CD4-positive, alpha-beta memory T cell (primary cell): ENCODE measurements around the gene GSK3B. TPM values are rescaled to one million over a fixed set of nuclear protein-coding genes. Genes with fewer than 3 reads are reported as not detected.
"Not testable (repeated sequence)": the region's sequence is repeated elsewhere in the genome, so short reads cannot be mapped to it uniquely, and the experiment has no call there.

Source experiments
- CTCF ChIA-PET: fragments of 350-600 bp; sonication (Branson Sonifier 250); formaldehyde crosslinking; loops from one replicate; lab custom pipeline; 2021; ENCODE audit warnings: inconsistent platforms; ENCODE audit not compliant: partially characterized antibody; lab: Charles Lee
- POLR2A ChIA-PET: fragments of 350-600 bp; sonication (Branson Sonifier 250); formaldehyde crosslinking; loops from one replicate; lab custom pipeline; 2021; ENCODE audit not compliant: partially characterized antibody; lab: Charles Lee
- DNase-seq, 5 donors: peaks; one replicate each; pipeline versions ENCODE4 v3.0.0 to v3.0.0-alpha.2; 2020 to 2022; ENCODE audit warnings: mixed read lengths in 1 of 5
- H3K27ac ChIP-seq: one replicate; pipeline ENCODE4 v1.7.0; 2013; ENCODE audit warnings: low read depth, low read length
- H3K27me3 ChIP-seq: 2 replicates; pipeline ENCODE4 v1.7.0; 2013; ENCODE audit warnings: mild to moderate bottlenecking, low read length, moderate library complexity; ENCODE audit not compliant: insufficient read depth
- H3K36me3 ChIP-seq: 2 replicates; pipeline ENCODE4 v1.7.0; 2013; ENCODE audit warnings: mild to moderate bottlenecking, low read length, moderate library complexity; ENCODE audit not compliant: insufficient read depth
- H3K4me1 ChIP-seq: 2 replicates; pipeline ENCODE4 v1.7.0; 2013; ENCODE audit warnings: mild to moderate bottlenecking, low read length, moderate library complexity; ENCODE audit not compliant: insufficient read depth
- H3K4me3 ChIP-seq, 2 donors: one replicate each; pipeline ENCODE4 v1.7.0; 2013; ENCODE audit warnings: low read length in 2 of 2, mild to moderate bottlenecking in 1 of 2
- H3K9me3 ChIP-seq, 2 donors: one replicate each; pipeline ENCODE4 v1.7.0; 2013; ENCODE audit warnings: low read length in 2 of 2, control low read depth in 1 of 2; ENCODE audit not compliant: control insufficient read depth in 1 of 2
- H3K27ac Mint-ChIP-seq, 7 donors: one replicate each; pipeline ENCODE4 v1.8.0; 2020 to 2021; ENCODE audit warnings: mixed read lengths in 7 of 7, mild to moderate bottlenecking in 6 of 7, inconsistent platforms in 3 of 7, moderate library complexity in 3 of 7
- H3K27me3 Mint-ChIP-seq, 2 donors: one replicate each; pipeline ENCODE4 v1.8.0; 2020 to 2021; ENCODE audit warnings: mixed read lengths in 2 of 2
- H3K36me3 Mint-ChIP-seq, 2 donors: one replicate each; pipeline ENCODE4 v1.8.0; 2020 to 2021; ENCODE audit warnings: mixed read lengths in 2 of 2, inconsistent platforms in 1 of 2, mild to moderate bottlenecking in 1 of 2
- H3K4me1 Mint-ChIP-seq, 4 donors: one replicate each; pipeline ENCODE4 v1.8.0; 2020 to 2021; ENCODE audit warnings: mixed read lengths in 4 of 4, mild to moderate bottlenecking in 1 of 4
- H3K4me3 Mint-ChIP-seq, 8 donors: one replicate each; pipeline ENCODE4 v1.8.0; 2020 to 2021; ENCODE audit warnings: mixed read lengths in 8 of 8, mild to moderate bottlenecking in 7 of 8, moderate library complexity in 6 of 8, inconsistent platforms in 3 of 8
- H3K9me3 Mint-ChIP-seq, 8 donors: one replicate each; pipeline ENCODE4 v1.8.0; 2020 to 2021; ENCODE audit warnings: mixed read lengths in 8 of 8, mild to moderate bottlenecking in 5 of 8, inconsistent platforms in 3 of 8, moderate library complexity in 1 of 8
- intact Hi-C: fragments of 100-400 bp; cut with micrococcal nuclease; formaldehyde crosslinking; loops from one replicate; pipeline ENCODE4 v1.15.1; 2023
- polyA plus RNA-seq, 2 donors: library from polyadenylated mRNA; unstranded; fragments of 300-500 nt; fragmentation: Illumina TruSeq; gene quantifications; one replicate each; pipeline ENCODE4 v1.2.3, GENCODE V29; 2021
- total RNA-seq, 2 experiments: library from RNA; stranded (reverse); gene quantifications; one replicate each; pipeline ENCODE4 v1.2.3, GENCODE V29; 2021

Gene GSK3B
- total and polyA plus RNA-seq, 4 experiments from 2014 or later = 10.4 to 35.0 (median 25.5) TPM

- Mint-ChIP-seq H3K4me1 (peaks cover 39 to 66% (median 42%) of the 10 kb centered on the region in 4 donors), H3K27me3 (no peaks in the 10 kb centered on the region), H3K27ac (no peak overlapping the region), H3K36me3 (peaks cover 13 to 26% of the 10 kb centered on the region in 2 donors), H3K4me3 (peak overlapping the region in 1 of 8 donors; percentile 8), H3K9me3 (peaks cover 0 to 3% (median 0%) of the 10 kb centered on the region in 8 donors)
- POLR2A ChIA-PET = no interaction called here
- Histone ChIP-seq H3K36me3 (no peaks in the 10 kb centered on the region), H3K27ac (no peak overlapping the region), H3K4me1 (peaks cover 41% of the 10 kb centered on the region), H3K9me3 (no peaks in the 10 kb centered on the region), H3K4me3 (no peak overlapping the region), H3K27me3 (no peaks in the 10 kb centered on the region)
- intact Hi-C loops = no loop called here
- DNase-seq = no peak
- CTCF ChIA-PET = no interaction called here
These were observed 31.8 kb downstream of the GSK3B start for GRCh38 chr3:120062474-120062873.

GRCh38 chr3:120059081-120059864, 35.0 kb downstream of the GSK3B start:
- Mint-ChIP-seq H3K27me3 (no peaks in the 10 kb centered on the region), H3K9me3 (peaks cover 0 to 7% (median 3%) of the 10 kb centered on the region in 8 donors), H3K27ac (peak overlapping the region in 3 of 7 donors; percentile 7 to 20 (median 14)), H3K36me3 (peaks cover 5 to 13% of the 10 kb centered on the region in 2 donors), H3K4me1 (peaks cover 35 to 55% (median 46%) of the 10 kb centered on the region in 4 donors), H3K4me3 (peak overlapping the region in 3 of 8 donors; percentile 16 to 52 (median 47))
- Histone ChIP-seq H3K27me3 (no peaks in the 10 kb centered on the region), H3K9me3 (no peaks in the 10 kb centered on the region), H3K27ac (no peak overlapping the region), H3K4me3 (no peak overlapping the region), H3K36me3 (no peaks in the 10 kb centered on the region), H3K4me1 (peaks cover 30% of the 10 kb centered on the region)
- POLR2A ChIA-PET = interaction anchor here (1.0 kb wide), 2 partner anchors 11 to 36 kb away, joined by 3 read pairs; no protein-coding TSS in a partner anchor
- CTCF ChIA-PET = interaction anchor here (0.9 kb wide), 1 partner anchor 9 kb away, joined by 3 read pairs; no protein-coding TSS in a partner anchor
- intact Hi-C loops = no loop called here
- no peak for DNase-seq

GRCh38 chr3:120057626-120058025, 36.6 kb downstream of the GSK3B start:
- intact Hi-C loops = no loop called here
- CTCF ChIA-PET = no interaction called here
- H3K36me3 ChIP-seq = no peaks in the 10 kb centered on the region
- no peaks in the 10 kb centered on the region for H3K27me3 ChIP-seq
- peaks cover 0 to 12% (median 5%) of the 10 kb centered on the region in 8 donors for H3K9me3 Mint-ChIP-seq
- H3K27me3 Mint-ChIP-seq = no peaks in the 10 kb centered on the region
- peak overlapping the region in 1 of 7 donors; percentile 87 for H3K27ac Mint-ChIP-seq
- DNase-seq = no peak
- H3K9me3 ChIP-seq = no peaks in the 10 kb centered on the region
- no peak overlapping the region for H3K4me3 ChIP-seq
- peaks cover 35% of the 10 kb centered on the region for H3K4me1 ChIP-seq
- H3K4me3 Mint-ChIP-seq = peak overlapping the region in 2 of 8 donors; percentile 5 to 24
- peaks cover 45 to 70% (median 56%) of the 10 kb centered on the region in 4 donors for H3K4me1 Mint-ChIP-seq
- peaks cover 5 to 19% of the 10 kb centered on the region in 2 donors for H3K36me3 Mint-ChIP-seq
- POLR2A ChIA-PET = no interaction called here
- H3K27ac ChIP-seq = no peak overlapping the region

DNA sequence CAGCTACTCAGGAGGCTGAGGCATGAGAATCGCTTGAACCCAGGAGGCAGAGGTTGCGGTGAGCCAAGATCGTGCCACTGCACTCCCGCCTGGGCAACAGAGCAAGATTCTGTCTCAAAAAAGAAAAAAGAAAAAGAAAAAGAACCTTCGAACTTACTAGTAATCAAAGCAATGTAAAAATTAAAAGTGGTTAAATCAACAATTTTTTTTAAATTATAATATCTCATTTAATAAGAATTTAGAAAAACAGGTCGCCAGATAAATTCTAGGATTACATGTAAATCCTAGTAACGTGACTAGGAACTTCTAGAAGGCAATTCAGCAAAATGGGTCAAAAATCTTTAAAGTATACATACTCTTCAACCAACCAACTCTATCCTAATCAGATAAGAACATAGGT, 37.2 kb downstream of the GSK3B start:
- peaks cover 48 to 70% (median 59%) of the 10 kb centered on the region in 4 donors for H3K4me1 Mint-ChIP-seq
- H3K27ac Mint-ChIP-seq = no peak overlapping the region
- H3K4me1 ChIP-seq = peaks cover 39% of the 10 kb centered on the region
- no peaks in the 10 kb centered on the region for H3K9me3 ChIP-seq
- no peak for DNase-seq
- no peak overlapping the region for H3K4me3 Mint-ChIP-seq
- POLR2A ChIA-PET = no interaction called here
- H3K27ac ChIP-seq = no peak overlapping the region
- CTCF ChIA-PET = no interaction called here
- H3K27me3 Mint-ChIP-seq = no peaks in the 10 kb centered on the region
- H3K27me3 ChIP-seq = no peaks in the 10 kb centered on the region
- H3K36me3 ChIP-seq = no peaks in the 10 kb centered on the region
- peaks cover 0 to 12% (median 5%) of the 10 kb centered on the region in 8 donors for H3K9me3 Mint-ChIP-seq
- intact Hi-C loops = no loop called here
- H3K36me3 Mint-ChIP-seq = peaks cover 5 to 19% of the 10 kb centered on the region in 2 donors
- H3K4me3 ChIP-seq = no peak overlapping the region

- DNase-seq, H3K27me3 ChIP-seq, H3K4me3 ChIP-seq, H3K9me3 ChIP-seq, H3K27ac ChIP-seq, H3K36me3 ChIP-seq, H3K27ac Mint-ChIP-seq, H3K27me3 Mint-ChIP-seq: not testable (repeated sequence)
- ChIA-PET POLR2A (interaction anchor here (1.3 to 1.8 kb wide), 2 partner anchors 40 to 42 kb away, joined by 5 to 6 read pairs; partner anchors contain the start of gene GSK3B), CTCF (interaction anchor here (1.5 kb wide), 1 partner anchor 93 kb away, joined by 4 read pairs; no protein-coding TSS in a partner anchor)
- Mint-ChIP-seq H3K9me3 (peaks cover 0 to 12% (median 5%) of the 10 kb centered on the region in 8 donors), H3K36me3 (peaks cover 5 to 19% of the 10 kb centered on the region in 2 donors), H3K4me3 (peak overlapping the region in 2 of 8 donors; percentile 6 to 35), H3K4me1 (peaks cover 57 to 82% (median 67%) of the 10 kb centered on the region in 4 donors)
- intact Hi-C loops = loop anchor here (5.0 kb wide), 1 partner anchor 36 kb away; no protein-coding TSS in a partner anchor
- H3K4me1 ChIP-seq = peaks cover 50% of the 10 kb centered on the region
These were observed 40.6 kb downstream of the GSK3B start for GRCh38 chr3:120053647-120054046.

- Mint-ChIP-seq H3K27me3 (no peaks in the 10 kb centered on the region), H3K36me3 (peaks cover 5 to 23% of the 10 kb centered on the region in 2 donors), H3K27ac (peak overlapping the region in 5 of 7 donors; percentile 0 to 73 (median 30)), H3K4me3 (peak overlapping the region in 7 of 8 donors; percentile 0 to 65 (median 47)), H3K4me1 (peaks cover 60 to 90% (median 72%) of the 10 kb centered on the region in 4 donors), H3K9me3 (peaks cover 0 to 12% (median 6%) of the 10 kb centered on the region in 8 donors)
- no peaks in the 10 kb centered on the region for H3K36me3 ChIP-seq
- H3K4me1 ChIP-seq = peaks cover 50% of the 10 kb centered on the region
- ChIA-PET POLR2A (interaction anchor here (0.5 to 1.8 kb wide), 4 partner anchors 11 to 43 kb away, joined by 4 to 6 read pairs (median 4); partner anchors contain the start of gene GSK3B), CTCF (interaction anchor here (1.5 kb wide), 1 partner anchor 94 kb away, joined by 4 read pairs; no protein-coding TSS in a partner anchor)
- intact Hi-C loops = loop anchor here (5.0 kb wide), 1 partner anchor 35 kb away; no protein-coding TSS in a partner anchor
- no peaks in the 10 kb centered on the region for H3K27me3 ChIP-seq
- no peak overlapping the region for H3K4me3 ChIP-seq
- H3K27ac ChIP-seq = no peak overlapping the region
- DNase-seq = no peak
- H3K9me3 ChIP-seq = no peaks in the 10 kb centered on the region
These were observed 41.6 kb downstream of the GSK3B start for GRCh38 chr3:120052677-120053076.
